ENCODE measurements around the gene PIGBOS1.
"Not testable (repeated sequence)": the region's sequence is repeated elsewhere in the genome, so short reads cannot be mapped to it uniquely, and the experiment has no call there.

Gene PIGBOS1

GRCh38 chr15:55318588-55319494 lies at the start of gene PIGBOS1, which contains the start of gene PIGB:
Gene PIGBOS1 (minus strand): TSS chr15:55319123. CDS start chr15:55317792, 1,331 bp downstream.
Gene PIGB (plus strand): TSS chr15:55319222. CDS start chr15:55319251, 29 bp downstream.
- peak; percentile 84 for DNase-seq

- no peak for DNase-seq
Measured at GRCh38 chr15:55366981-55367380, 48.1 kb upstream of the PIGBOS1 start.

GRCh38 chr15:55362641-55363040 lies 43.7 kb upstream of the PIGBOS1 start:
- no peak for DNase-seq

- DNase-seq, result no peak
Measured at GRCh38 chr15:55361048-55361447, 42.1 kb upstream of the PIGBOS1 start.

GRCh38 chr15:55360256-55360655 lies 41.3 kb upstream of the PIGBOS1 start:
- DNase-seq, result no peak

- no peak for DNase-seq
Measured at GRCh38 chr15:55358471-55358870, 39.5 kb upstream of the PIGBOS1 start.

- DNase-seq, result no peak
Measured at GRCh38 chr15:55357774-55358173, 38.9 kb upstream of the PIGBOS1 start.

- no peak for DNase-seq
Measured at GRCh38 chr15:55356985-55357585, 38.2 kb upstream of the PIGBOS1 start.

GRCh38 chr15:55353025-55353424 lies 34.1 kb upstream of the PIGBOS1 start:
- no peak for DNase-seq

GRCh38 chr15:55349282-55349681 lies 30.4 kb upstream of the PIGBOS1 start:
- no peak for DNase-seq

- no peak for DNase-seq
Measured at GRCh38 chr15:55348281-55348778, 29.4 kb upstream of the PIGBOS1 start.

GRCh38 chr15:55344206-55344605 lies 25.3 kb upstream of the PIGBOS1 start:
- no peak for DNase-seq

- DNase-seq, result no peak
Measured at GRCh38 chr15:55343168-55343567, 24.2 kb upstream of the PIGBOS1 start.

- no peak for DNase-seq
Measured at GRCh38 chr15:55337160-55337559, 18.2 kb upstream of the PIGBOS1 start.

GRCh38 chr15:55334997-55335396 lies 16.1 kb upstream of the PIGBOS1 start:
- DNase-seq, result no peak

- DNase-seq, result no peak
Measured at GRCh38 chr15:55334371-55334770, 15.4 kb upstream of the PIGBOS1 start.

GRCh38 chr15:55327387-55327786 lies 8.5 kb upstream of the PIGBOS1 start:
- no peak for DNase-seq

GRCh38 chr15:55322467-55322866 lies 3.5 kb upstream of the PIGBOS1 start:
- DNase-seq, result no peak

GRCh38 chr15:55320963-55321362 lies 2.0 kb upstream of the PIGBOS1 start:
- no peak for DNase-seq

- no peak for DNase-seq
Measured at GRCh38 chr15:55320238-55320550, 1.3 kb upstream of the PIGBOS1 start.

GRCh38 chr15:55319537-55320237 lies 764 bp upstream of the PIGBOS1 start:
- no peak for DNase-seq

GRCh38 chr15:55302801-55303200 lies 16.1 kb downstream of the PIGBOS1 start:
- not testable (repeated sequence) for DNase-seq

GRCh38 chr15:55297315-55297714 lies 21.6 kb downstream of the PIGBOS1 start:
- no peak for DNase-seq
